A549 (cell line): ENCODE data around the gene EIF4G2. TPM values are rescaled to one million over a fixed set of nuclear protein-coding genes. Genes with fewer than 3 reads are reported as not detected.

Experiments
- ATAC-seq, 2 experiments: fragments of 200-7000 bp in 1 of 2; fragments of >200 bp in 1 of 2; cut with Nextera tagmentation in 1 of 2; cut with Tn5 transposase in 1 of 2; 3 replicates each; pipeline versions ENCODE4 v1.8.0 to v1.9.1; 2018 to 2020; ENCODE audit warnings: mild to moderate bottlenecking in 1 of 2, moderate library complexity in 1 of 2
- CTCF ChIA-PET: fragments of 300-600 bp; sonication (Branson Sonifier 250); formaldehyde crosslinking; extraction: SDS; loops from one replicate; lab custom pipeline; 2021; ENCODE audit warnings: antibody characterized with exemption, inconsistent platforms; lab: Yijun Ruan, JAX
- POLR2A ChIA-PET: fragments of 350-600 bp; formaldehyde crosslinking; extraction: SDS; loops from one replicate; lab custom pipeline; 2021; ENCODE audit warnings: antibody characterized with exemption, inconsistent platforms; lab: Yijun Ruan, JAX
- DNase-seq, 2 experiments: peaks; one replicate each; pipeline versions ENCODE4 v3.0.0 to v3.0.0-alpha.2; 2011 to 2016; ENCODE audit warnings: low read depth in 1 of 2, low spot score in 1 of 2
- FAIRE-seq: peaks from 2 replicates; lab custom pipeline; 2011; peaks lifted over from hg19 to GRCh38; lab: Jason Lieb, UNC
- H3K27ac ChIP-seq, 2 experiments: fragments of >200 bp; sonication (Bioruptor Twin); formaldehyde crosslinking; 3 replicates each; pipeline ENCODE4 v1.5.1; 2016 to 2017
- H3K4me1 ChIP-seq: fragments of >200 bp; sonication (Bioruptor Twin); formaldehyde crosslinking; 3 replicates; pipeline ENCODE4 v1.6.1; 2016
- H3K4me2 ChIP-seq: fragments of >200 bp; sonication (Bioruptor Twin); formaldehyde crosslinking; 3 replicates; pipeline ENCODE4 v1.6.1; 2016
- H3K4me3 ChIP-seq: fragments of >200 bp; sonication (Bioruptor Twin); formaldehyde crosslinking; 3 replicates; pipeline ENCODE4 v1.5.1; 2016
- H3K9me3 ChIP-seq: fragments of >200 bp; sonication (Bioruptor Twin); formaldehyde crosslinking; 3 replicates; pipeline ENCODE4 v1.6.1; 2016
- BHLHE40 ChIP-seq: IDR thresholded peaks from 2 replicates; pipeline ENCODE4 v1.6.1; 2012; ENCODE audit warnings: low read depth, low read length, inconsistent platforms
- CBX2 ChIP-seq: fragments of 200-600 bp; sonication (generic); IDR thresholded peaks from 2 replicates; pipeline ENCODE4 v1.6.1; 2016; ENCODE audit warnings: low read depth, mild to moderate bottlenecking, borderline replicate concordance
- CBX8 ChIP-seq: fragments of 200-600 bp; sonication (generic); IDR thresholded peaks from 2 replicates; pipeline ENCODE4 v1.6.1; 2016
- CEBPB ChIP-seq, 2 experiments: fragments of >200 bp in 1 of 2; sonication (Bioruptor Twin) in 1 of 2; formaldehyde crosslinking in 1 of 2; IDR thresholded peaks; 2 replicates each; pipeline ENCODE4 v1.6.1; 2012 to 2016
- CHD2 ChIP-seq: fragments of 150-350 bp; IDR thresholded peaks from 2 replicates; pipeline ENCODE4 v1.6.1; 2014; ENCODE audit warnings: low read length; ENCODE audit not compliant: partially characterized antibody
- EHF ChIP-seq: fragments of 250-450 bp; sonication (Bioruptor Pico); IDR thresholded peaks from 2 replicates; pipeline ENCODE4 v1.5.0; 2020; ENCODE audit warnings: mild to moderate bottlenecking
- ESRRA ChIP-seq: fragments of 150-350 bp; IDR thresholded peaks from 2 replicates; pipeline ENCODE4 v1.6.1; 2014; ENCODE audit warnings: mild to moderate bottlenecking, low read length, borderline replicate concordance
- FOSB ChIP-seq: fragments of 250-450 bp; sonication (Bioruptor Pico); IDR thresholded peaks from 2 replicates; pipeline ENCODE4 v1.5.0; 2020; ENCODE audit warnings: mild to moderate bottlenecking, moderate library complexity
- FOSL2 ChIP-seq, 2 experiments: fragments of 450-650 bp in 1 of 2; fragments of >200 bp in 1 of 2; sonication (Bioruptor Twin) in 1 of 2; formaldehyde crosslinking; IDR thresholded peaks; 2 replicates each; pipeline versions ENCODE4 v1.5.0 to v1.6.1; 2016 to 2020; ENCODE audit warnings: mild to moderate bottlenecking in 1 of 2, moderate library complexity in 1 of 2
- FOXS1 ChIP-seq: fragments of 250-450 bp; sonication (Bioruptor Pico); IDR thresholded peaks from 2 replicates; pipeline ENCODE4 v1.5.0; 2020; ENCODE audit warnings: mild to moderate bottlenecking, moderate library complexity
- GATA3 ChIP-seq: IDR thresholded peaks from 2 replicates; pipeline ENCODE4 v1.6.1; 2012; ENCODE audit warnings: borderline replicate concordance
- HDAC2 ChIP-seq: fragments of 200-600 bp; sonication (generic); IDR thresholded peaks from 2 replicates; pipeline ENCODE4 v1.6.1; 2016
- HEYL ChIP-seq: fragments of 250-450 bp; sonication (Bioruptor Pico); IDR thresholded peaks from 2 replicates; pipeline ENCODE4 v1.8.0; 2021; ENCODE audit warnings: mild to moderate bottlenecking, moderate library complexity
- HOXB5 ChIP-seq: fragments of 250-450 bp; sonication (Bioruptor Pico); IDR thresholded peaks from 2 replicates; pipeline ENCODE4 v1.5.0; 2020; ENCODE audit warnings: mild to moderate bottlenecking, moderate library complexity
- JUN ChIP-seq, 2 experiments: fragments of >200 bp; sonication (Bioruptor Twin); formaldehyde crosslinking; IDR thresholded peaks; 2 replicates in 1 of 2; 3 replicates in 1 of 2; pipeline ENCODE4 v1.6.1; 2016 to 2017
- JUNB ChIP-seq: fragments of >200 bp; sonication (Bioruptor Twin); formaldehyde crosslinking; IDR thresholded peaks from 2 replicates; pipeline ENCODE4 v1.6.1; 2016
- KDM1A ChIP-seq: fragments of 200-600 bp; sonication (generic); IDR thresholded peaks from 2 replicates; pipeline ENCODE4 v1.6.1; 2016; ENCODE audit warnings: low read depth, mild to moderate bottlenecking
- MAFK ChIP-seq: fragments of 450-650 bp; IDR thresholded peaks from 2 replicates; pipeline ENCODE4 v1.6.1; 2014; ENCODE audit not compliant: partially characterized antibody
- MYC ChIP-seq: IDR thresholded peaks from 2 replicates; pipeline ENCODE4 v1.6.1; 2012; ENCODE audit warnings: mild to moderate bottlenecking, inconsistent platforms, low read length, improper control_type of control experiment, borderline replicate concordance
- NFE2L2 ChIP-seq: fragments of 150-350 bp; conservative IDR thresholded peaks from 2 replicates; pipeline ENCODE4 v1.6.1; 2014; ENCODE audit warnings: low read length
- NPAS2 ChIP-seq: fragments of 250-450 bp; sonication (Bioruptor Pico); IDR thresholded peaks from 2 replicates; pipeline ENCODE4 v1.8.0; 2022; ENCODE audit warnings: mild to moderate bottlenecking, moderate library complexity, borderline replicate concordance
- NR3C1 ChIP-seq: fragments of >200 bp; sonication (Bioruptor Twin); formaldehyde crosslinking; IDR thresholded peaks from 3 replicates; pipeline ENCODE4 v1.6.1; 2017
- RAD21 ChIP-seq, 2 experiments: fragments of >200 bp in 1 of 2; sonication (Bioruptor Twin) in 1 of 2; formaldehyde crosslinking in 1 of 2; IDR thresholded peaks in 1 of 2; conservative IDR thresholded peaks in 1 of 2; 2 replicates in 1 of 2; 3 replicates in 1 of 2; pipeline ENCODE4 v1.6.1; 2012 to 2018; ENCODE audit warnings: inconsistent platforms in 1 of 2
- RARB ChIP-seq: fragments of 250-450 bp; sonication (Bioruptor Pico); IDR thresholded peaks from 2 replicates; pipeline ENCODE4 v1.8.0; 2021; ENCODE audit warnings: mild to moderate bottlenecking, moderate library complexity
- RCOR1 ChIP-seq: fragments of 150-350 bp; IDR thresholded peaks from 2 replicates; pipeline ENCODE4 v1.6.1; 2014; ENCODE audit warnings: antibody characterized with exemption, low read length, low read depth
- RFX5 ChIP-seq: fragments of 450-650 bp; IDR thresholded peaks from 2 replicates; pipeline ENCODE4 v1.7.1; 2014; ENCODE audit warnings: antibody characterized with exemption, mild to moderate bottlenecking, moderate library complexity
- SMC3 ChIP-seq: fragments of >200 bp; sonication (Bioruptor Twin); formaldehyde crosslinking; IDR thresholded peaks from 3 replicates; pipeline ENCODE4 v1.6.1; 2018; ENCODE audit warnings: inconsistent platforms
- SREBF2 ChIP-seq: fragments of 450-650 bp; IDR thresholded peaks from 2 replicates; pipeline ENCODE4 v1.6.1; 2014; ENCODE audit warnings: mild to moderate bottlenecking, moderate library complexity
- TP53 ChIP-seq: fragments of 250-450 bp; sonication (Bioruptor Pico); IDR thresholded peaks from 2 replicates; pipeline ENCODE4 v1.5.0; 2021; ENCODE audit warnings: mild to moderate bottlenecking, moderate library complexity
- ZC3H11A ChIP-seq: fragments of 450-650 bp; IDR thresholded peaks from 2 replicates; pipeline ENCODE4 v1.6.1; 2014; ENCODE audit warnings: antibody characterized with exemption, mild to moderate bottlenecking
- ZFP36 ChIP-seq: fragments of 450-650 bp; IDR thresholded peaks from 2 replicates; pipeline ENCODE4 v1.6.1; 2014; ENCODE audit warnings: borderline replicate concordance; ENCODE audit not compliant: partially characterized antibody
- ZSCAN20 ChIP-seq: fragments of 250-450 bp; sonication (Bioruptor Pico); IDR thresholded peaks from 2 replicates; pipeline ENCODE4 v1.8.0; 2022; ENCODE audit warnings: mild to moderate bottlenecking, moderate library complexity
- WGBS: methylation state at CpG from one replicate; pipeline ENCODE4 v1.1.6; 2017; ENCODE audit errors: missing lambda C conversion rate; 5-methylcytosine and 5-hydroxymethylcytosine counted together
- polyA minus RNA-seq: library from RNA; depleted of rRNA, polyadenylated mRNA; stranded (reverse); fragments of >200 nt; gene quantifications from 2 replicates; pipeline ENCODE4 v1.2.3, GENCODE V29; 2011; rRNA and poly(A)+ RNA removed
- polyA plus RNA-seq, 4 experiments: library from polyadenylated mRNA; depleted of rRNA in 3 of 4; stranded (reverse); fragments of >200 nt; fragmentation: RNase III in 1 of 4; extraction: RNeasy Plus Mini Kit Qiagen cat#74134 plus additional on column Dnase treatment in 1 of 4; gene quantifications; 2 replicates in 3 of 4; 3 replicates in 1 of 4; pipeline ENCODE4 v1.2.3, GENCODE V29; 2011 to 2017
- TF ChIP-seq, protein P1 (sequence below): IDR thresholded peaks from 2 replicates; pipeline ENCODE4 v1.6.1; 2012
- TF ChIP-seq, protein P2 (sequence below): fragments of 250-450 bp; sonication (Bioruptor Pico); IDR thresholded peaks from 2 replicates; pipeline ENCODE4 v1.5.0; 2021; ENCODE audit warnings: mild to moderate bottlenecking, moderate library complexity, borderline replicate concordance
- TF ChIP-seq, protein P3 (sequence below): fragments of 200-600 bp; sonication (generic); IDR thresholded peaks from 2 replicates; pipeline ENCODE4 v1.6.1; 2016; ENCODE audit warnings: antibody characterized with exemption, mild to moderate bottlenecking, moderate library complexity

Gene EIF4G2
- polyA plus RNA-seq (2011; rRNA removed) (1,171 and 1,351 TPM in 2 replicates), polyA plus RNA-seq (2017; fragmentation: RNase III; extraction: RNeasy Plus Mini Kit Qiagen cat#74134 plus additional on column Dnase treatment) (901 to 1,145 TPM (median 938 TPM) in 3 replicates), polyA minus RNA-seq (722 and 728 TPM in 2 replicates)
- 353 and 395 TPM in 2 replicates for polyA plus RNA-seq (2012; cell fraction: cytosol; rRNA removed)
- 183 and 281 TPM in 2 replicates for polyA plus RNA-seq (2012; cell fraction: nucleus; rRNA removed)

DNA sequence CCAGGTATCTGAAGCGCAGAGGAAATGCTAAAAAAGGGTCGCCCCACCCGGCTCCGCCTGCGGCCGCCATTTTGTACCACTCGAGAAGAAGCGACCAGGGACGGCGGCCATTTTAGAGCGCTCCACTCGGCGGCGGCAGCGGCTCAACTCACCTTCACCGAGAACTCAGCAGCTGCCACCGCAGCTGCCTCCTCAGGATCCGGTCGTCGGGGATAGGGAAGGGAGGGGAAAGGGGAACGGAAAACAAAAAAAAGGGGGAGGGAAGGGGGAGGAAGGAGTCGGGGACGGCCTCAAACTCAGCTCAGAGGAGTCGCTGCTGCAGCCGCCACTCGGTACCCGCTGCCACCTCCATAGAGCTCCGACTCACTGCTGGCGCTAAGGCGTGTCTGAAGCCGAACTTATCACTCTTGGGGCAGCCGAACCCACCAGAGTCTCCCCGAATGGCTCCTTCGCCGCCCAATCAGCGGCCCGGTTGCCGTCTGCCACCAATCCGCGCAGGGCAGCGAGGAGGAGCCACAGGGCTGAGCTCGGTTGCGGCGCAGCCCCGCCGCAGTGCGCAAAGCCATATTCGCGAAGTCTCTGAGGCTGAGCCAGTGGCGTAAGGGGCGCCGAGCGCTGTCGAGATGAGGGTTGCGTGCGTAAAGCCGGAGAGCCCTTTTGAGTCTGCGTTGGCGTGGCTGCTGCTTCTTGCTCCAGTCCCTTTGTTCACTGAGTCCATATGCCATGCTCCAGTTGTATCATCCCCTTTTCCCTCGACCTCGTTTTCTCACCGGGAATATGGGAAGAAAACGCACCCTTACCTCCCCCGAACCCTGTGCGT lies at the start of gene EIF4G2:
Gene EIF4G2, minus strand, starts transcription at position 374 of the 820 bp plus-strand sequence.
- H3K27ac ChIP-seq: peak within 1 kb of the TSS; percentile 95 to 99
- DNase-seq: peak; percentile 98 to 99
- 2% methylated on average over 46 of the region's 65 CpGs for WGBS
- FAIRE-seq: peak; percentile 63
- H3K9me3 ChIP-seq: no peaks in the 10 kb centered on the region
- ATAC-seq: peak; percentile 96 to 98
- ChIA-PET POLR2A (interaction anchor here (0.6 to 4.4 kb wide), 73 partner anchors 9 to 1278 kb away, joined by 3 to 141 read pairs (median 5); partner anchors contain the start of genes AMPD3, CTR9, GALNT18 and RNF141), CTCF (interaction anchor here (0.7 to 3.3 kb wide), 19 partner anchors 9 to 979 kb away, joined by 3 to 30 read pairs (median 5); no protein-coding TSS in a partner anchor)
- peak within 1 kb of the TSS; percentile 96 for H3K4me2 ChIP-seq
- peak within 1 kb of the TSS; percentile 97 for H3K4me3 ChIP-seq
- H3K4me1 ChIP-seq: peaks cover 43% of the 10 kb centered on the region
- no peak for TF ChIP-seq BHLHE40
- 0 out of 2 replicates have a peak, but pooled peaks have one; percentile 19 for TF ChIP-seq NFE2L2
- TF ChIP-seq MYC: peak; percentile 18; the same call in 1 of the 2 replicates
- no peak for TF ChIP-seq GATA3
- no peak for TF ChIP-seq CHD2
- TF ChIP-seq NPAS2 (CRISPR knock-in tag): no peak
- no peak for TF ChIP-seq CBX2
- TF ChIP-seq TP53 (CRISPR knock-in tag): no peak
- TF ChIP-seq, protein P1, sequence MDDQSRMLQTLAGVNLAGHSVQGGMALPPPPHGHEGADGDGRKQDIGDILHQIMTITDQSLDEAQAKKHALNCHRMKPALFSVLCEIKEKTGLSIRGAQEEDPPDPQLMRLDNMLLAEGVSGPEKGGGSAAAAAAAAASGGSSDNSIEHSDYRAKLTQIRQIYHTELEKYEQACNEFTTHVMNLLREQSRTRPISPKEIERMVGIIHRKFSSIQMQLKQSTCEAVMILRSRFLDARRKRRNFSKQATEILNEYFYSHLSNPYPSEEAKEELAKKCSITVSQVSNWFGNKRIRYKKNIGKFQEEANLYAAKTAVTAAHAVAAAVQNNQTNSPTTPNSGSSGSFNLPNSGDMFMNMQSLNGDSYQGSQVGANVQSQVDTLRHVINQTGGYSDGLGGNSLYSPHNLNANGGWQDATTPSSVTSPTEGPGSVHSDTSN: peak; percentile 85
- no peak for TF ChIP-seq CEBPB (IDR thresholded peaks at IDR 0.05)
- TF ChIP-seq CBX8: no peak
- peak in 1 of 2 experiments; percentile 12; a peak in 2 of 5 replicates for TF ChIP-seq RAD21 (conservative IDR thresholded peaks at IDR 0.05 in 1 of 2, IDR thresholded peaks at IDR 0.05 in 1 of 2)
- TF ChIP-seq RCOR1: no peak
- TF ChIP-seq, protein P2, sequence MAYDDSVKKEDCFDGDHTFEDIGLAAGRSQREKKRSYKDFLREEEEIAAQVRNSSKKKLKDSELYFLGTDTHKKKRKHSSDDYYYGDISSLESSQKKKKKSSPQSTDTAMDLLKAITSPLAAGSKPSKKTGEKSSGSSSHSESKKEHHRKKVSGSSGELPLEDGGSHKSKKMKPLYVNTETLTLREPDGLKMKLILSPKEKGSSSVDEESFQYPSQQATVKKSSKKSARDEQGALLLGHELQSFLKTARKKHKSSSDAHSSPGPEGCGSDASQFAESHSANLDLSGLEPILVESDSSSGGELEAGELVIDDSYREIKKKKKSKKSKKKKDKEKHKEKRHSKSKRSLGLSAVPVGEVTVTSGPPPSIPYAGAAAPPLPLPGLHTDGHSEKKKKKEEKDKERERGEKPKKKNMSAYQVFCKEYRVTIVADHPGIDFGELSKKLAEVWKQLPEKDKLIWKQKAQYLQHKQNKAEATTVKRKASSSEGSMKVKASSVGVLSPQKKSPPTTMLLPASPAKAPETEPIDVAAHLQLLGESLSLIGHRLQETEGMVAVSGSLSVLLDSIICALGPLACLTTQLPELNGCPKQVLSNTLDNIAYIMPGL (CRISPR knock-in tag): no peak
- no peak for TF ChIP-seq SREBF2
- no peak for TF ChIP-seq FOSB (CRISPR knock-in tag)
- no peak for TF ChIP-seq HOXB5 (CRISPR knock-in tag)
- TF ChIP-seq ESRRA: 0 out of 2 replicates have a peak, but pooled peaks have one; percentile 12
- no peak for TF ChIP-seq FOSL2 (IDR thresholded peaks at IDR 0.05)
- TF ChIP-seq FOSL2 (CRISPR knock-in tag; IDR thresholded peaks at IDR 0.05): 0 out of 2 replicates have a peak, but pooled peaks have one; percentile 15
- no peak for TF ChIP-seq KDM1A
- no peak for TF ChIP-seq ZC3H11A
- TF ChIP-seq SMC3: no peak; the same call in 2 of the 3 replicates
- no peak for TF ChIP-seq ZSCAN20 (CRISPR knock-in tag)
- TF ChIP-seq HDAC2: no peak
- TF ChIP-seq RFX5: 0 out of 2 replicates have a peak, but pooled peaks have one; percentile 51
- no peak for TF ChIP-seq MAFK
- TF ChIP-seq, protein P3, sequence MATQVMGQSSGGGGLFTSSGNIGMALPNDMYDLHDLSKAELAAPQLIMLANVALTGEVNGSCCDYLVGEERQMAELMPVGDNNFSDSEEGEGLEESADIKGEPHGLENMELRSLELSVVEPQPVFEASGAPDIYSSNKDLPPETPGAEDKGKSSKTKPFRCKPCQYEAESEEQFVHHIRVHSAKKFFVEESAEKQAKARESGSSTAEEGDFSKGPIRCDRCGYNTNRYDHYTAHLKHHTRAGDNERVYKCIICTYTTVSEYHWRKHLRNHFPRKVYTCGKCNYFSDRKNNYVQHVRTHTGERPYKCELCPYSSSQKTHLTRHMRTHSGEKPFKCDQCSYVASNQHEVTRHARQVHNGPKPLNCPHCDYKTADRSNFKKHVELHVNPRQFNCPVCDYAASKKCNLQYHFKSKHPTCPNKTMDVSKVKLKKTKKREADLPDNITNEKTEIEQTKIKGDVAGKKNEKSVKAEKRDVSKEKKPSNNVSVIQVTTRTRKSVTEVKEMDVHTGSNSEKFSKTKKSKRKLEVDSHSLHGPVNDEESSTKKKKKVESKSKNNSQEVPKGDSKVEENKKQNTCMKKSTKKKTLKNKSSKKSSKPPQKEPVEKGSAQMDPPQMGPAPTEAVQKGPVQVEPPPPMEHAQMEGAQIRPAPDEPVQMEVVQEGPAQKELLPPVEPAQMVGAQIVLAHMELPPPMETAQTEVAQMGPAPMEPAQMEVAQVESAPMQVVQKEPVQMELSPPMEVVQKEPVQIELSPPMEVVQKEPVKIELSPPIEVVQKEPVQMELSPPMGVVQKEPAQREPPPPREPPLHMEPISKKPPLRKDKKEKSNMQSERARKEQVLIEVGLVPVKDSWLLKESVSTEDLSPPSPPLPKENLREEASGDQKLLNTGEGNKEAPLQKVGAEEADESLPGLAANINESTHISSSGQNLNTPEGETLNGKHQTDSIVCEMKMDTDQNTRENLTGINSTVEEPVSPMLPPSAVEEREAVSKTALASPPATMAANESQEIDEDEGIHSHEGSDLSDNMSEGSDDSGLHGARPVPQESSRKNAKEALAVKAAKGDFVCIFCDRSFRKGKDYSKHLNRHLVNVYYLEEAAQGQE: 0 out of 2 replicates have a peak, but pooled peaks have one; percentile 43
- TF ChIP-seq FOXS1 (CRISPR knock-in tag): no peak
- no peak for TF ChIP-seq RARB (CRISPR knock-in tag)
- no peak for TF ChIP-seq ZFP36
- peak; percentile 97 to 100 for TF ChIP-seq JUN (IDR thresholded peaks at IDR 0.05)
- TF ChIP-seq HEYL (CRISPR knock-in tag): no peak
- no peak for TF ChIP-seq NR3C1
- no peak for TF ChIP-seq EHF (CRISPR knock-in tag)
- no peak for TF ChIP-seq JUNB
